Right forelimb (tissue), 1 donor: Measurements from ENCODE around the gene UQCRC1.

ENCODE experiments used
- DNase-seq: peaks from one replicate; pipeline ENCODE4 v3.0.0-alpha.2; 2018

The UQCRC1 gene

GRCh38 chr3:48569808-48570450, 39.5 kb downstream of the UQCRC1 start:
- DNase-seq, result no peak

DNA sequence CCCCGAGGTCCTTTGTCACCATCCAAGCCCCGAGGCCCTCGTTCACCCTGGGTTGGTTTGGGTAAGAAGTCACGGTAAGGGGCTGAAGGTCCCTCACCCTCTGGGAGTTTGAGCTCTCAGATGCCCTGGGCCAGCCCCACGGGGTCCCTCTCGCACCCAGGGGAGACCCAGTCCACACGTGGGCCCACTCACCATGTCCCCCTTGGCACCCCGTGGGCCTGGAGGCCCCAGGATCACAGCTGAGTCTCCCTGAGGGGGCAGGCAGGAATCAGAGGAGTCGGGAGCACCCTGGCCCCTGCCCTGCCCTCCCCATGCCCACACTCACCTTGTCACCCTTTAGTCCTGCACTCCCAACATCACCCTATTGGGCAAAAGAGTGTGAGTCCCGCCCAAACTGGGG, 40.0 kb downstream of the UQCRC1 start:
- DNase-seq, result no peak

- DNase-seq, result no peak
Measured at GRCh38 chr3:48568476-48568875, 41.0 kb downstream of the UQCRC1 start.

- no peak for DNase-seq
Measured at GRCh38 chr3:48567500-48567899, 41.9 kb downstream of the UQCRC1 start.

GRCh38 chr3:48567090-48567489, 42.4 kb downstream of the UQCRC1 start:
- no peak for DNase-seq

- no peak for DNase-seq
Measured at GRCh38 chr3:48566401-48566760, 43.1 kb downstream of the UQCRC1 start.

- no peak for DNase-seq
Measured at GRCh38 chr3:48565591-48566400, 43.6 kb downstream of the UQCRC1 start.

- no peak for DNase-seq
Measured at GRCh38 chr3:48565186-48565585, 44.3 kb downstream of the UQCRC1 start.

GRCh38 chr3:48564667-48565066, 44.8 kb downstream of the UQCRC1 start:
- no peak for DNase-seq

DNA sequence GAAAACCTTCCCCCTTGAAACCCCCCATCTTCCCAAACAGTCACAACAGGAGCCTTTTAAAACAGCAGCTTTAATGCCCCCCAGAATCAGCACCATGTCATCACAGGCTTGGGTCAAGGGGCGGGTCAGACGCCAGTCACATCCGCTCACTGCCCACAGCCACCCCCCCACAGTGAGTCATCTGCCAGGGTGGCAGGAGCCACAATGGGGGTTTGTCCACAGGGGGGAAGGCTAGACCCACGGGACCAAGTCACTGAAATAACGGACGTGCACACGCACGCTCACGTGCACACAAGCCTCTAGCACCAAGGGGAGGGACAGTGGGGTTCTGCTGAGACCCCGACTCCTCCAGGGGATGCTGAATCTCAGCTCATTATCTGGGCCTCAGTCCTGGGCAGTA, 45.4 kb downstream of the UQCRC1 start:
- no peak for DNase-seq

DNA sequence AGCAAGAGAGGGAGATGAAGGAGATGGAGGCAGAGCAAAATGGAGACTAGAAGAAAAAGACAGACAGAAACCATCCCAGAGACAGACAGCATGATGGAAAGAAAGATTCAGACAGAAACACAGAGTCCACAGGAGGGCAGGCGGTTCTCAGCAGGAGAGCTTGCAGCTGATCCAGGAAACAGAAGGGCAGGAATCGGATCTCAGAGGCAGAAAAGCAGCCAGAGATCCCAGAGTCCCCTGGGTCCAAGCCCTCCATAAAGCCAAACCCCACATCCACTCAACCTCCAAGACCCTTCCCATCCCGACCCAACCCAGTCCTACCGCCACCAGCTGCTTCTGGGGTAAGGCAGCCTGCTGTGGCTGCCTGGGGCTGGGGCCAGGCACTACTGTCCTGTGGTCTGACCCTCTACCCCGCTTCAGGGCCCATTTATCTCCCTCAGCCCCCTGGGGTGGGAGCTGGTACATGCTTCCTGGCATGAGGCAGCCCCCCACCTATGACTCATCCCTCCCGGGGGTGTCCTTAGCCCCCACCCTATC, 46.0 kb downstream of the UQCRC1 start, which contains the start of gene UCN2:
TSS of gene UCN2 (minus strand) at position 400 of the 537 bp plus-strand sequence. CDS start 657 bp downstream, outside the sequence.
- no peak for DNase-seq

DNA sequence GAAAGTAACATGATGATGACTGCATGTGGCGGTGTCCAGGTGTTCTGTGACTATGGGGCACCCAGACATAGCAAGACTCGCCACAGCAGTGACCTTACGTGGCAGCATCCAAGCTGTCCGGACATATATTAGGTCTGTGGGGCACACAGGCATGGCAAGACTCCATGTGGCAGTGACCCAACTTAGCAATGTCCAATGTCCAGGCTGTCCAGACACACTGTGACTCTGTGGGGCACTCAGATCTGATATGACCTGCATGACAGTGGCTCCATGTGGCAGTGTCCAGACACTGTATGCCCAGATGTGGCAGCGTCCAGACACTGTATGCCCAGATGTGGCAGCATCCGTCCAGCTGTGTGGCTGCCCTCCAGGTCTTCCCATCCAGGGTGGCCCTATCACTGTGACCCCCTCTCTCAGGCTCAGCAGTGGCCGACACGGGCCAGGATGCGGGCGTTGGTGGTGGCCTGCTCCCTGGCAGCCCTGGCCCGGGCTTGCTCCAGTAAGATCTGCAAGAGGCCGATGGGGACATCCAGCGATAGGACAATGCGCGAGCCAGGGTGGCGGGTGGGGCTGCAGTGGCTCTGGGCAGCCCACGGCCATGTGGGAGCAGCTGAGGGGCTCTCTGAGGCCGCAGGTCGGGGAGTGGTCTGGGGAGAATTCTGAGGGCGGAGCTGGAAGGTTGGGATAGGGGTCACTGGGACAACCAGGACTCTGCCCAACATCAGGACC, 46.9 kb downstream of the UQCRC1 start:
- DNase-seq, result no peak

DNA sequence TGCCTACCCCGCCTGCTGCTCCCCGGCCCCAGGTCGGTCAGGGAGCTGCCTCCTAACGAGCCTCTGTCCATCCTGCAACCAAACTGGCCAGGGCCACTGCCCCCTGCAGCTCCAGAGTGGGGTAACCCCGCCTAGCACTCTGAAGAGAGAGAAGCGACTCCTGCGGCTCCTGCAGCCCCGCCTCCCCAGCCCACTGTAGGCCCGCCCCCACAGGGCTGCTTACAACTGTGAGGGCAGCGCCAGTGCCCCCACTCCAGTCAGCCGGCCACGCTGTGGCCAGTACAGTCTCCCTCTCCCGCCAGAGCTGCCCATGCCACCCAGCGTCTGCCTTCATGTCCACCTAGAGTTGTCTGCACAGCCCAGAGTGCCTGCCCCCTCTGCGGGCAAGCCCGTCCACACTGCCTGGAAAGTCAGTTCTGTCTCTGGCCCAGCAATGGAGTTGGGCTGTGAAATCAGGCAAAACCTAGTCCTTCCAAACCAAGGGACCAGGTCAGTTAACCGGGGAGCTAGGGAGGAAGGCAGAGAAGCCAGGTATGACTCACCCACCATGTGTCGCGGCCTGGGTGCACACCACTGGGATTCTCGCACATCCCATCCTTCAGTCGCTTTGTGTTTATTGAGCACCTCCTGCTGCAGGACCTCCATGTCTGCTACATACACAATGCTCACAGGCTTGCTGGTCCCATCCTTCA, 48.3 kb downstream of the UQCRC1 start:
- DNase-seq, result peak; percentile 68

DNA sequence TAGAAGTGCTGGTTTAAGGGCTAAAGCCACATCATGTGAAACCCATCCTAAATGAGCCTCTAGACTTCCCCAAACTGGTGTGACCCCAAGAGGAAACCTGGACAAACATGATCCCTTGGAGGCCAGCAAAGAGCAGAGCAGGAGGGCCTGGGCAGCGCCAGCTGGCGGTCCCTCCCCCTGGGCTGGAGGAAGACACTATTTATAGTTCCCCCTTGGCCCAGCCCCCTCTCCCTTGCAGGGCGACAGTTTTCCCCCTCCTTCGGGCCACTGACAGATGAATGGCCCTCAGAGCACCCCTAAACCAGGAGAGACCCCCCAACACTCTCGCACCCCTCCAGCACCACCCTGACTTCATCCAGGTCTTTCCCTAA, 48.8 kb downstream of the UQCRC1 start:
- DNase-seq, result no peak

- DNase-seq, result no peak
Measured at GRCh38 chr3:48558493-48559134, 50.8 kb downstream of the UQCRC1 start.

- peak; percentile 97 for DNase-seq
Measured at GRCh38 chr3:48556796-48557626, 52.4 kb downstream of the UQCRC1 start, which contains the start of gene PFKFB4. TSS of gene PFKFB4 (minus strand) at chr3:48556803. CDS start at chr3:48556777, 26 bp downstream.

- DNase-seq, result no peak
Measured at GRCh38 chr3:48555949-48556795, 53.3 kb downstream of the UQCRC1 start.

GRCh38 chr3:48555231-48555948, 54.1 kb downstream of the UQCRC1 start:
- no peak for DNase-seq
